Muscle of back (tissue), 13 donors: ENCODE measurements around the gene SNIP1. TPM values are rescaled to one million over a fixed set of nuclear protein-coding genes. Genes with fewer than 3 reads are reported as not detected.
"Not testable (repeated sequence)": the region's sequence is repeated elsewhere in the genome, so short reads cannot be mapped to it uniquely, and the experiment has no call there.

Experiments
- DNase-seq, 3 donors: peaks; one replicate each; pipeline versions ENCODE4 v3.0.0 to v3.0.0-alpha.2; 2013
- long read RNA-seq, 9 donors: transcript quantifications; one replicate each; lab custom pipeline, GENCODE V29; 2026
- polyA plus RNA-seq, 10 donors: library from polyadenylated mRNA; unstranded; fragments of 120-200 nt; gene quantifications; one replicate each; pipeline ENCODE4 v1.2.1, GENCODE V29; 2013; ENCODE audit not compliant: insufficient read length in 10 of 10

The SNIP1 gene
- polyA plus RNA-seq = 1 to 10 TPM; 6.9 to 9.6 (median 8.4) TPM
- long read RNA-seq, donor 1, full-length matches to known transcripts = 2 of 2 reads
- long read RNA-seq, donor 1, partial matches to known transcripts = 0 of 2 reads
- long read RNA-seq, donor 1, other reads (novel, unspliced or antisense) = 0 of 2 reads
- long read RNA-seq, donor 2, full-length matches to known transcripts = 3 of 3 reads
- long read RNA-seq, donor 2, partial matches to known transcripts = 0 of 3 reads
- long read RNA-seq, donor 2, other reads (novel, unspliced or antisense) = 0 of 3 reads
- long read RNA-seq, donor 3 = 0 reads
- long read RNA-seq, donor 4 = 0 reads
- long read RNA-seq, donor 5, full-length matches to known transcripts = 5 of 5 reads
- long read RNA-seq, donor 5, partial matches to known transcripts = 0 of 5 reads
- long read RNA-seq, donor 5, other reads (novel, unspliced or antisense) = 0 of 5 reads
- long read RNA-seq, donor 6, full-length matches to known transcripts = 5 of 5 reads
- long read RNA-seq, donor 6, partial matches to known transcripts = 0 of 5 reads
- long read RNA-seq, donor 6, other reads (novel, unspliced or antisense) = 0 of 5 reads
- long read RNA-seq, donor 7, full-length matches to known transcripts = 4 of 4 reads
- long read RNA-seq, donor 7, partial matches to known transcripts = 0 of 4 reads
- long read RNA-seq, donor 7, other reads (novel, unspliced or antisense) = 0 of 4 reads
- long read RNA-seq, donor 8, full-length matches to known transcripts = 2 of 2 reads
- long read RNA-seq, donor 8, partial matches to known transcripts = 0 of 2 reads
- long read RNA-seq, donor 8, other reads (novel, unspliced or antisense) = 0 of 2 reads
- long read RNA-seq, donor 9 = 0 reads

- peak; percentile 91 to 96 (median 93) for DNase-seq
These were observed at the start of gene SNIP1 for GRCh38 chr1:37553927-37554808. SNIP1 (minus strand) TSS chr1:37554293; CDS start chr1:37554229, 64 bp downstream.

- peak in 2 of 3 donors; percentile 10 to 20 for DNase-seq
These were observed 48.9 kb upstream of the SNIP1 start for GRCh38 chr1:37602750-37603694.

- DNase-seq = no peak
These were observed 47.3 kb upstream of the SNIP1 start for GRCh38 chr1:37601441-37601840.

- DNase-seq = no peak
These were observed 45.8 kb upstream of the SNIP1 start for GRCh38 chr1:37599940-37600339.

- no peak for DNase-seq
These were observed 42.1 kb upstream of the SNIP1 start for GRCh38 chr1:37596182-37596667.

GRCh38 chr1:37595440-37596181 lies 41.5 kb upstream of the SNIP1 start, which contains the start of gene GNL2:
GNL2 (minus strand) TSS chr1:37595937; CDS start chr1:37595822, 115 bp downstream.
- peak; percentile 96 to 99 (median 99) for DNase-seq

GRCh38 chr1:37593726-37594125 lies 39.6 kb upstream of the SNIP1 start:
- DNase-seq = no peak

- no peak for DNase-seq
These were observed 34.8 kb upstream of the SNIP1 start for GRCh38 chr1:37588939-37589338.

- DNase-seq = not testable (repeated sequence)
These were observed 30.5 kb upstream of the SNIP1 start for GRCh38 chr1:37584544-37584943.

- DNase-seq = no peak
These were observed 21.6 kb upstream of the SNIP1 start for GRCh38 chr1:37575692-37576091.

- DNase-seq = peak in 1 of 3 donors; percentile 55
These were observed 20.9 kb upstream of the SNIP1 start for GRCh38 chr1:37574834-37575480.

- DNase-seq = no peak
These were observed 16.6 kb upstream of the SNIP1 start for GRCh38 chr1:37570528-37571334.

- no peak for DNase-seq
These were observed 12.9 kb upstream of the SNIP1 start for GRCh38 chr1:37567023-37567422.

GRCh38 chr1:37564892-37565291 lies 10.8 kb upstream of the SNIP1 start:
- no peak for DNase-seq

GRCh38 chr1:37562984-37563383 lies 8.9 kb upstream of the SNIP1 start:
- DNase-seq = no peak

GRCh38 chr1:37561133-37562132 lies 7.3 kb upstream of the SNIP1 start:
- DNase-seq = peak in 1 of 3 donors; percentile 15
